NCI-H146 treated with DMSO at 0.1 percent for 48 hours (cell line): ENCODE results near the gene SPIRE1.
A peak's percentile ranks its signal among the peaks of the same experiment; 100 is the strongest.
"Not testable (repeated sequence)": the region's sequence is repeated elsewhere in the genome, so short reads cannot be mapped to it uniquely, and the experiment has no call there.

ENCODE experiments used
- DNase-seq: peaks from one replicate; lab custom pipeline; 2025; ENCODE audit not compliant: unreplicated experiment; lab: John Stamatoyannopoulos, UW

Gene SPIRE1

DNA sequence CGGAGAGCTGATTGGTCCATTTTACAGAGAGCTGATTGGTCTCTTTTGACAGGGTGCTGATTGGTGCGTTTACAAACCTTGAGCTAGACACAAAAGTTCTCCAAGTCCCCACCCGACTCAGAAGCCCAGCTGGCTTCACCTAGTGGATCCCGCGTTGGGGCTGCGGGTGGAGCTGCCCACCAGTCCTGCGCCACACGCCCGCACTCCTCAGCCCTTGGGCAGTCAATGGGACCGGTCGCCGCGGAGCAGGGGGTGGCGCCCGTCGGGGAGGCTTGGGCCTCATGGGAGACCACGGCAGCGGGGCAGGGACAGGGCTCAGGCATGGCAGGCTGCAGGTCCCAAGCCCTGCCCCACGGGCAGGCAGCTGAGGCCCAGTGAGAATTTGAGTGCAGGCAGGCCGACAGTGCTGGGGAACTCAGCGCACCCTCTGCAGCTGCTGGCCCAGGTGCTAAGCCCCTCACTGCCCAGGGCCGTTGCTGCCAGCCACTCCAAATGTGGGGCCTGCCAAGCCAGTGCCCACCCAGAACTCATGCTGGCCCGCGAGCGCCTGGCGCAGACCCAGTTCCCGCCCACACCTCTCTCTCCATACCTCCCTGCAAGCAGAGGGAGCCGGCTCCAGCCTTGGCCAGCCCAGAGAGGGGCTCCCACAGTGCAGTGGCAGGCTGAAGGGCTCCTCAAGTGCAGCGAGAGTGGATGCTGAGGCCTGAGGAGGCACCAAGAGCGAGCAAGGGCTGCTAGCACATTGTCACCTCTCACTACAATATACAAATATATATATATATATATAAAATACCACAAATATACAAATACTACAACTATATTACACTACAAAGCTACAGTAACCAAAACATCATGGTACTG, 100.7 kb downstream of the SPIRE1 start:
- no peak for DNase-seq

DNA sequence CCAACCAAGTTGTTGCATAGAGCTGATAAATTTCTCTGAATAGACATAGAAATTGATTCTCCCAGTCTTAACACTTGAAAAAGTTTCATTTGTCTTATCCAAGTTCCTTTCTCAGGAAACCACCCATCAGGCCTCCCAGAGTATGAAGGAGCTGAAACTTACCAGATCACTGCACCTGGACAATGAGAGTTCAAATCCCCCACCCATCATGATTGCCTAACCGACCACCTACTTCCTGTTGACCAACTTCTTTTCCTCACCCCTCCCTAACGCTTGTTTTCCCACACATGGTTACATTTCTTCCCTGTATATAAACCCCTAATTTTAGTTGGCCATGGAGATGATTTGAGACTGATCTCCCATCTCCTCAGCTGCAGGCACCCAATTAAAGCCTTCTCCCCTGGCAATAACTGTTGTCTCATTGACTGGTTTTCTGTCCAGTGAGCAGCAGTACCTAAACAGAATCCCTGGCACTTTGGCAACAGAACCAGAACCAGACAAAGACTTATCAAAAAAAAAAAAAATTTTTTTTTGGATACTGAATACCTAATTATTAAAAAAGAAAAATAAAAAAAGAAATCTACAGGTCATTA, 103.0 kb downstream of the SPIRE1 start:
- DNase-seq = no peak

DNA sequence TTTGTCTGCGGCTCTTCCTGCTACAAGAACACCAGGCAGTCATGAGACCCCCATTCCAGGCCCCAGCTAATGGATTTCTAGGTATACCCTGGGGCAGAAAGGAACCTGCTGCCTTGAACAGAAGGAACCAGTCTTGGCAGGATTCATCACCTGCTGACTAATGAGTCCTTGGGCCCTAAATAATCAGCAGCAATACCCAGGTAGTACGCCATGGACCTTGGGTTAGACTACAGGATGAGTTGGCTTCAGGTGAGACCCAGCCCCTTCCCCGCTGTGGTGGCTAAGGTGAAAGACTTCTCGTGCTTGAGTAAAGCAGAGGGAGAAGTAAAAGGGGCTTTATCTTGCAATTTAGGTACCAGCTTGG, 105.0 kb downstream of the SPIRE1 start:
- DNase-seq = no peak

DNA sequence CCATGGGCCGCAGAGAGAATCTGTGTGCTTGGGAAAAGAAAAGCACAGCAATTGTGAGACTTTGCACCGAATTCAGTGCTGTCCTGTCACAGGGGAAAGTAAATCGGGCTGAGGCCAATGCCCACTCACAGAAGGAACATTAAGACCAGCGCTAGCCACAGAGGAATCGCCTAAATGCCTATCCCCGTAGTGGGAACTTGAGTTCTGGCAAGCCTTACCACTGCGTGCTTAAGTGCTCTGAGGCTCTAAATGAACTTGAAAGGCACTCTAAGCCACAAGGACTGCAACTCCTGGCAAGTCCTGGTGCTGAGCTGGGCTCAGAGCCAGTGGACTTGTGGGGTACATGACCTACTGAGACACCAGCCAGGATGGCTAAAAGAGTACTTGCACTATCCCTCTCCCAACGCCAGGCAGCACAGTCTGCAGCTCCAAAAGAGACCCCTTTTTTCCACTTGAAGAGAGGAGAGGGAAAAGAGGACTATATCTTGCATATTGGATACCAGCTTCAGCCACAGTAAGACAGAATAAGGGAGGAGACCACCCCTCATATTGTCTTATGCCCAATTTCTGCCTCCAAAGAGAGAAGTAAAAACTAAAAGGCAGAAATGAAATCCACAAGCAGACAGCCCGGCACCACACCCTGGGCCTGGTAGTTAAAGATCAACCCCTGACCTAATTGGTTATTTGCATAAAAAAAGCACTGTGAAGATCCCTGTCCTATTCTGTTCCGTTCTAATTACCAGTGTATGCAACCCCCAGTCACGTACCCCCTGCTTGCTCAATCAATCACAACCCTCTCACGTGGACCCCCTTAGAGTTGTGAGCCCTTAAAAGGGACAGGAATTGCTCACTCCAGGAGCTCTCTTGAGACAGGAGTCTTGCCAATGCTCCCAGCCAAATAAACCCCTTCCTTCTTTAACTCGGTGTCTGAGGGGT, 105.7 kb downstream of the SPIRE1 start:
- DNase-seq = peak; percentile 40

DNA sequence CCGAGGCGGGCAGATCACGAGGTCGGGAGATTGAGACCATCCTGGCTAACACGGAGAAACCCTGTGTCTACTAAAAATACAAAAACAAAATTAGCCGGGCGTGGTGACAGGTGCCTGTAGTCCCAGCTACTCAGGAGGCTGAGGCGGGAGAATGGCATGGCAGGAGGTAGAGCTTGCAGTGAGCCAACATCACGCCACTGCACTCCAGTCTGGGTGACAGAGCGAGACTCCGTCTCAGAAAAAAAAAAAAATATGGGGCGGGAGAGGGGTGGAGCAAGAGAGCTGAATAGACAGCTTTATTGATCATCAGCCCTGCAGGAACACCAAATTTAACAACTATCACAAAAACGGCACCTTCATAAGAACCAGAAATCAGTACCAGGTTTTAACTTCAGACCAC, 106.4 kb downstream of the SPIRE1 start:
- DNase-seq = peak; percentile 68

DNA sequence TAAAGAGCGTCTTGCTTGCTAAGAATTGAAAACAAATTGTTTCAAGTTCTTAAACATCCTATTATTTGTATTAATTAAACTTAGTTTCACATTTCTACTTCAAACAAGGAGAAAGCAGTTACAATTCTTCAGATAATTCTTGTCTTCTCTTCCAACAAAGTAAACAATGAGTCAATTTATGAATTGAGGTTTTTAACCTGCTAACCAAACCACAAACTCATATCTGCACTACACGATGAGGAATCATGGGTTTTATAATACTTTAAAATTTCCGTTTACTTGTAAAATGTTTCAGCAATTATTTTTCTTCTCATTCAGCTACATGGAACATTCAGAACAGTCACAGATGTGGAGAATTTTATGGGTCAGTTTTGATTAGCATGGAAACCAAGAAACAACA, 114.2 kb downstream of the SPIRE1 start:
- DNase-seq = no peak

DNA sequence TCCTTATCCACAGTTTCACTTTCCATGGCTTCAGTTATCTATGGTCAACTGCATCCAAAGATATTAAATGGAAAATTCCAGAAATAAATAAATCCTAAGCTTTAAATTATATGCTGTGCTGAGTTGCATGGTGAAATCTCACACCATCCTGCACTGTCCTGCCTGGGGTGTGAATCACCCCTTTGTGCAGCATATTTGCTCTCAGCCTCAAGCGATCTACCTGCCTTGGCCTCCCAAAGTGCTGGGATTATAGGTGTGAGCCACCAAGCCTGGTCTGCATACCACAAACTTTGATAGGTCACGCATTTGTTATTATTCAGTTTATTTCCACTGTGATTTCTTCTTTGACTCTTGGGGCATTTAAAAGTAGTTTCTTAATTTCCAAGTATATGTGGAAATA, 117.2 kb downstream of the SPIRE1 start:
- DNase-seq = no peak

DNA sequence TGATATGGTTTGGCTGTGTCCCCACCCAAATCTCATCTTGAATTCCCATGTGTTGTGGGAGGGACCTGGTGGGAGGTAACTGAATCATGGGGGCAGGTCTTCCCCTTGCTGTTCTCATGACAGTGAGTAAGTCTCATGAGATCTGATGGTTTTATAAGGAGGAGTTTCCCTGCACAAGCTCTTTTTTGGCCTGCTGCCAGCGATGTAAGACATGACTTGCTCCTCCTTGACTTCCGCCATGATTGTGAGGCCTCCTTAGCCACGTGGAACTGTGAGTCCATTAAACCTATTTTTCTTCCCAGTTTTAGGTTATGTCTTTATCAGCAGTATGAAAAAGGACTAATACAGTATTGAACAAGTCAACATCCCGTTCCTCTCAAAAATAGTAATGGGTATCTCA, 118.7 kb downstream of the SPIRE1 start:
- DNase-seq = not testable (repeated sequence)

DNA sequence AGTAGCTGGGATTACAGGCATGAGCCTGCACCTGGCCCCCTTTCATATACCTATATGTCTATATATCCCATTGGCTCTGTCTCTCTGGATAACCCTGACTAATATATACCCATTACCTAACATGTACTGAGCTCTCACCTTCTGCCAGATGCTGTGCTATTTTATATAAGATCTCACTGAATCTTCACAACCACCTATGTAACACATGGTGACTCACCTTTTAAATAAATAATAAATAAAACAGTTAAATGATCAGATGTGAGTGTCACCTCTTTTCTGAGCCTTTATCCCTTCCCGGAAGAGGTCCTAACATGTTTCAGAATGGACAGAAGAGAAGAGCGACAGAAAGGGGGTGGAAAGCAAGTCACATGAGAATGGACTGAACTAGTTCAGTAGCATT, 123.1 kb downstream of the SPIRE1 start:
- no peak for DNase-seq

DNA sequence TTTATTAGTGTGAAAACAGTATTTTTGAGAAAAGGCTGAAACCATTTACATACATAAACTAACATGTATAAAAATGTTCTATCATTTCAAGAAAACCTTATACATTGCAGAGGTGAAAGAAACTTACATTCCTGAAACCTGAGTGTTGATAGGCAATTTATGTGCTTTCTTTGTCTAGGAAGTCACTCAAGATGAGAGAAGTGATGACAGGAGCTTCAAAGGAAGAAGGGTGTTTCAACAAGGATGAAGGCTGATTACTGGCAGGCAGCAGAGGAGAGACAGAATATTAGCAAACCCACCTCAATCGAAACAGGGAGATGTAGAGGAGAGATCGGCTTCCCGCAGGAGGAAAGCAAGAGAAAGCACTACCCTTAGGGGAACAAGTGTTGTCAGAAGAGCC, 125.2 kb downstream of the SPIRE1 start:
- DNase-seq = no peak

DNA sequence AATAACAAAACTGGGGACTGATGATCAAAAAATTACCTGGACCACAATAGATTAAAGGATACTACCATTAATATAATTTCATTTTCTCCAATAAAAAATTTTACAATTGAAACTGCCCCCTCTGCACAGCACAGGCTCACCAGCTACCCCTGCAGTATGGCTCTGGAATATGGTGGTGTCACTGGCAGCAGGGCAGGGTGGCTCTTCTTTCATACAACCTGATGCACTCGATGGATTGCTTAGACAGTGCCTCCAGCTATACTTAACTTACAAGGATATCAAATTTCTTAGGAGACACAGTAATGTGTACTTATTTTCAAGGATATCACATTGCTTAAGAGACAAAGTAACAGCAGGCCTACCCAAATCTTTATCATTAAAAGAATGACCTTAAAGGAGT, 126.2 kb downstream of the SPIRE1 start:
- DNase-seq = peak; percentile 57

DNA sequence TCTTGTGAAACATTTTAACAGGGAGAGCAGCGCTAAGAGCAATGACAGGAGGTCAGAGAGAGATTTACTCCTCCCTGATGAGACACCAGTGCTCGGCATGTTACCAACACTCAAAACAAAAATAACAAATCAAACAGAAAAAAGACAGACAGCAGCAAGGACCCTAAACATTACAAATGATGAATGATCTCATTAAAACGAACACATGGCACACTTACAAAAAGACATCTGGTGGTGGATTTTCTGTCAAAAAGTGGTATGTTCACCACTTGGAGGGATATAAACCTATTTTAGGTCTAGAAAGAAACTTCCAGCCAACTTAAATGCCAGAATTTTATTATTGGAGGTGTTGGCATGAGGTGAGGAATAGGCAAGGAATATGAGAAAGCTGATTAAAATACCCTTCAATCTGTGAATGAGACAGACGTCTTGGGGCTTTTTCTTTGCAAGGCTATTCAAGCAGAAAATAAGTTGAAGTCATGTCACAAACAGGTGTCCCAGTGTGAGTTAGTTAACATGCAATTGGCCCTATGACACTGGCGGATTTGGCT, 137.4 kb downstream of the SPIRE1 start:
- no peak for DNase-seq

DNA sequence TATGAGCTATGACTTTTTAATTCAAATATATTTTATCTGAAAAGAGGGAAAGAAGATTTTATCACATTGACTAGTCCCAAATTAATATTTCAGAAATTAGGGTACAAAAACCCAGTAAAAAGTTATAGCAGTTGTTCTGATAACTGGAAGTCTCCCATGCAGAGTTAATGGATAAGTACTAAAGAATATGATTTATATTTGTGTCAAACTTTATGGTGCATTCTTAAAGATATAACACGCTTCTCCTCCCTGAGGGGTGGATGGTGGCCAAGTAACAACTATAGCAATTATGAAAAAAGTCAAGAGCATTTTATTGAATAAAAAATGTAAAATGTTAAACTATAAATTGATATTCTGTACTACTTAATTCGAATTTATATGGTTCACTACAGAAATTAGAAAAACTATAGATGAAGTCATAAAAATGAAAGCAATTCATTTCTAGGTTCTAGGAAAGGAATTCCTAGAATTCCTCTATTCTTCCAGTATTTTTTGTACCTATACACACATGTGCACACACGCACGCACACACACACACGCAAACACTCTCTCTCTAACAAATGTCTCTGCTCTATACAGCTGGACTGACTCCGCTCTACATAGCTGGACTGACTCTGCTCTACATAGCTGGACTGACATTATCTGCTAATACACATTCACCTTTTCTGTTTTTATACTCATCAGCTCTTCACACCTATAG, 138.9 kb downstream of the SPIRE1 start:
- no peak for DNase-seq

DNA sequence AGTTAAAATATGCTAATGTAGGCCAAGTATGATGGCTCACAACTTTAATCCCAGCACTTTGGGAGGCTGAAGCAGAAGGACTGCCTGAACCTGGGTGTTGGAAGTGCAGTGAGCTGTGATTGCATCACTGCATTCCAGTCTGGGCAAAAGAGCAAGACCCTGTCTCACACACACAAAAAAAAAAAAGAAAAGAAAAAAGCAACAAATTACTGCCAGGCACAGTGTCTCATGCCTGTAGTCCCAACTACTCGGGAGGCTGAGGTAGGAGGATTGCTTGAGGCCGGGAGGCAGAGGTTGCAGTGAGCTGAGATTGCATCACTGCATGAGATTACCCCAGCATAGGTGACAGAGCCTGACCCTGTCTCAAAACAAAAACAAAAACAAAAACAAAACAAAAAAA, 139.6 kb downstream of the SPIRE1 start:
- DNase-seq = no peak

DNA sequence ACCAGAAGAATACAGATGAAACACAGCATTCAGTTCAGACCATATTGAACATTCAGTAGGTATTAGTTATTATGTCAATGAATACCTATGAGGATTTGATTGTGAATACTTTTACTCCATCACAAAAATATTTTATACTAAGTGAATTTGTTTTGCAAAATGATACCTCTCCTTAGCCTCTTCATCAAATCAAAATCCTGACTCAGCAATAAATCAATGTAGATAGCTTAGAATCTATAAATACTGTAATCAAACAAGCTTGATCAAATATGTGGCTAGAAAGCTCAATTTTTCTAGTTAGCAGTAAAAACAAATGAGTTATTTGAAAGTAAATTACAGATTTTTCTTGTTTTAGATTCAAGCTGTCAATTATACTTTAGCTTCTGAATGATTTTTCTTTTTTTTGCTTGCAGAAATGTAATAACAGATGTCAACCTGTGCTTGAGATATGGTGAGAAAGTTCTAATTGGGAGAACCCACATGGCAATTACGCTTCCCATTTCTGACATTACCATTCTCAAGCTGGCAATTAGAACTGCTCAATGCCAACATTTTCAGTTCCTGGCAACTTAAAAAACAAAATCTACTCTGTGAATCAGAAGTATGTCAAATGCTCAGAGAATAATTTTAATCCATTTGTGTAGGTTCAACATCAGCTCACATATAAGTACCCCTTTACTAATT, 140.6 kb downstream of the SPIRE1 start:
- DNase-seq = no peak

DNA sequence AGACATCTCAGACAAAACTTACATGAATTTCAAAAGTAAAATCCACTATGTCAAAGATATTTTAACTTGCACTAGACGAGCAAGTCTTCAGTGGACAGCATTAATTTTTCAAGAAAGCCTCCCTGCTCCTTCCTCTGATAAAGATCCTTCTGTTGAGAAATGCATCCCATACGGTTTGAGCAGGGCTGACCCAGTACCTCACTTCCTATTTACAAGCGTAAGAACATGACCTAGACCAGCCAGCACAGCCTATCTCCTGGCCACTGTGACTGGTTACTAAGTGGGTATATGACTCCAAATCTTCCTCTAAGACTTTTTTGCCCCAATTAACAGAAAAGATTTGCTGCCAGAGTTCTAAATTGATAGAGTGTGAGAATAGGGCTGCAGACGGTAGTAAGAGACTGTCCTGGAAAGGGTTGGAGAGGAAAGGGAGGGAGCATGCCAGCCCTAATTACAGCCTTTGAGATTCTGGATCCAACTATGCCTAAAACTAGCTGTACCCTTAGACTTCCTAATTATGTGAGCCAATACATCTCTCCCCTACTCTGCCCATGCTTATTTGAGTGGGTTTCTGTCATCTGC, 141.8 kb downstream of the SPIRE1 start:
- DNase-seq = no peak

DNA sequence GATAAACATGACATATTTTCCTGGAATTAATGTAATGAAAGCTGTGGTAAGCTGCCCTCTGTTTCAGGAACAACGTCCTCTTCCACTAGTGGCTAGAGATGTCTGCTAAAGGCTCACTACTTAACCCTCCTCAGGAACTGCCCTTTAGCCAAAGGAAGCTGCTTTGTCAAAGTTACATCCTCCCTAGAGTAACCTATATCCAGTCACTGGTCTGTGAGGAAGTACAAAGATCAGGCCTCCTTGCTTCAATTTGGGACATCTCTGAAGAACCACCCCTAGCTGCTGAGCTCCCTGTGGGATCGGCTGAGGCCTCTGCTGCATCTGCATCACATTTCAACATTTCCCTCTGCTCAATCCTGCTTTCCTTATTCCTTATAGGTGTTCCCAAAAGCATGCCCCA, 142.4 kb downstream of the SPIRE1 start:
- DNase-seq = no peak

DNA sequence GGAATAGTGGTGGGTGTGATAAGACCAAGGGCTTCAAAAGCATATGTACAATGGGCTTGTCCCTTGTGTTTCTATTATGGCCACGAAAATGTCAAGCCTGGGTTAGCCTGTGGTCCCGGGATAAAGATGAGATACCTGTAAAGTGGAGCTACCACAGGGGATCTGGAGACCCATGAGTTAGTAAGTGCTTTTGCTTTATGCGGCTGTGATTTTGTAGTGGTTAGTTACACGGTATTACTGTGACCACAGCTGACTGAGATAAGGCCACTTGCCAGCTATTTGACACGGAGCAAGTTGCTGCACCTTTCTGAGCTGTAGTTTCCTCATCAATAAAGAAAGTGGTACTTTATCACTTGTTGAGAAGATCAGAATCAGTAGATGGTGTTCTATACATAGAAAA, 150.9 kb downstream of the SPIRE1 start:
- DNase-seq = no peak

DNA sequence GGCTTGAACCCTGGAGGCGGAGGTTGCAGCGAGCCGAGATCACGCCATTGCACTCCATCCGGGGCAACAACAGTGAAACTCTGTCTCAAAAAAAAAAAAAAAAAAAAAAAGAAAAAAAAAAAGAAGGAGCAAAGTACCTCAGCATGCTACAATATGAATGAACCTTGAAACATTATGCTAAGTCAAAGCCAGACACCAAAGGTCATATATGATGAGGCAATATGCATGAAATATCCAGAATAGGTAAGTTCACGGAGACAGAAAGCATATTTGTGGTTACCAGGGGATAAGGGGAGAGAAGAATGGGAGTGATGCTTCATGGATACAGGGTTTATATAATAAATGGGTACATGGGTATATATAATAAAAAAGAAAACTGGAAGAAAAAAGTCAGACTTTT, 156.9 kb downstream of the SPIRE1 start:
- no peak for DNase-seq

DNA sequence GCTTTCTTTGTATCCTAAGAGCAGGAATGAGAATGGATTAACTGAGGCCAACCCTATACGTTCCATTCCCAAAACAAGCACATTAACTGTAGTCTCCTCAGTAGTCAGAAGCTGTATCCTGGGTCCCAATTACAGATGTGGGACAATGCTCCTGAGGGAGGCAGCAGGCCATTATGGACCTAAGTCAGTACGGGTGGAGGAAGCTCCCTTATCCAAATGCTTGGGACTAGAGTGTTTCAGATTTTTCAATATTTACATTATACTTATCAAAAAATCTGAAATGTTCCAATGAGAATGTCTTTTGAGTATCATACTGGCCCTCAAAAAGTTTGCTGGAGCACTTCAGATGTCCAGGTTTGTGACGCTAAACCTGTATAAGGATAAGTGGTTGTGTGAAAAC, 160.1 kb downstream of the SPIRE1 start:
- no peak for DNase-seq
